HepG2 (cell line): ENCODE measurements around the gene WNK4. TPM values are rescaled to one million over a fixed set of nuclear protein-coding genes. Genes with fewer than 3 reads are reported as not detected.

Source experiments
- AGO1 ChIP-seq: fragments of 200-400 bp; formaldehyde crosslinking; IDR thresholded peaks from 2 replicates; pipeline ENCODE4 v1.6.1; 2017; ENCODE audit warnings: mild to moderate bottlenecking, low read depth, low read length, moderate library complexity; ENCODE audit not compliant: poor library complexity, severe bottlenecking
- AGO2 ChIP-seq: fragments of 200-400 bp; formaldehyde crosslinking; optimal IDR thresholded peaks from 2 replicates; pipeline ENCODE3; 2017; ENCODE audit warnings: mild to moderate bottlenecking, low read depth, low read length, moderate library complexity
- CREB1 ChIP-seq, 2 experiments: fragments of 450-650 bp in 1 of 2; IDR thresholded peaks; 2 replicates each; pipeline ENCODE4 v1.6.1; 2016 to 2017; ENCODE audit warnings: control low read depth in 1 of 2, mild to moderate bottlenecking in 1 of 2, missing compliant biosample characterization in 1 of 2, missing genetic modification characterization in 1 of 2
- GABPA ChIP-seq, 2 experiments: IDR thresholded peaks; 2 replicates each; pipeline ENCODE4 v1.6.1; 2011 to 2016; ENCODE audit warnings: low read depth in 2 of 2, low read length in 1 of 2, missing biosample characterization in 1 of 2, missing genetic modification characterization in 1 of 2
- KAT8 ChIP-seq: IDR thresholded peaks from 2 replicates; pipeline ENCODE4 v1.6.1; 2016; ENCODE audit warnings: missing genetic modification reagents, missing compliant biosample characterization
- MATR3 ChIP-seq: sonication (generic); formaldehyde crosslinking; IDR thresholded peaks from 2 replicates; pipeline ENCODE4 v1.4.0; 2020; ENCODE audit warnings: missing genetic modification reagents
- MTF1 ChIP-seq: sonication (generic); formaldehyde crosslinking; IDR thresholded peaks from 2 replicates; pipeline ENCODE4 v1.5.0; 2020; ENCODE audit warnings: missing genetic modification reagents
- NFAT5 ChIP-seq: sonication (generic); formaldehyde crosslinking; IDR thresholded peaks from 2 replicates; pipeline ENCODE4 v1.4.0; 2020; ENCODE audit warnings: missing genetic modification reagents
- NFIB ChIP-seq: sonication (generic); formaldehyde crosslinking; IDR thresholded peaks from 2 replicates; pipeline ENCODE4 v1.9.0; 2021; ENCODE audit warnings: missing genetic modification reagents, mild to moderate bottlenecking, borderline replicate concordance
- RFX5 ChIP-seq: IDR thresholded peaks from 2 replicates; pipeline ENCODE4 v1.6.1; 2011; ENCODE audit warnings: low read depth, low read length, improper control_type of control experiment
- RNF2 ChIP-seq: fragments of 450-650 bp; conservative IDR thresholded peaks from 2 replicates; pipeline ENCODE4 v1.6.1; 2016; ENCODE audit warnings: low read depth
- SMARCE1 ChIP-seq: fragments of 450-650 bp; IDR thresholded peaks from 2 replicates; pipeline ENCODE4 v1.6.1; 2017; ENCODE audit warnings: borderline replicate concordance
- ZBTB8A ChIP-seq: sonication (generic); formaldehyde crosslinking; IDR thresholded peaks from 2 replicates; pipeline ENCODE4 v1.4.0; 2020; ENCODE audit warnings: mild to moderate bottlenecking, low read depth, missing genetic modification reagents, borderline replicate concordance
- ZFP91 ChIP-seq: sonication (generic); formaldehyde crosslinking; IDR thresholded peaks from 2 replicates; pipeline ENCODE4 v1.9.0; 2022; ENCODE audit warnings: missing genetic modification reagents, mild to moderate bottlenecking, borderline replicate concordance
- ZNF160 ChIP-seq: sonication (generic); formaldehyde crosslinking; IDR thresholded peaks from 2 replicates; pipeline ENCODE4 v1.8.0; 2022; ENCODE audit warnings: mild to moderate bottlenecking, inconsistent platforms, missing genetic modification reagents
- ZNF570 ChIP-seq: sonication (generic); formaldehyde crosslinking; IDR thresholded peaks from 2 replicates; pipeline ENCODE4 v1.4.0; 2020; ENCODE audit warnings: mild to moderate bottlenecking, missing genetic modification reagents, borderline replicate concordance
- ZNF883 ChIP-seq: sonication (generic); formaldehyde crosslinking; IDR thresholded peaks from 2 replicates; pipeline ENCODE4 v1.5.1; 2020; ENCODE audit warnings: mild to moderate bottlenecking, missing genetic modification reagents; ENCODE audit errors: not compliant biosample characterization
- polyA plus RNA-seq, 8 experiments: library from polyadenylated mRNA; depleted of rRNA in 3 of 8; stranded (reverse) in 7 of 8; unstranded in 1 of 8; fragments of >200 nt; fragmentation: Illumina TruSeq in 4 of 8; extraction: Trizol in 4 of 8; gene quantifications; 2 replicates each; pipeline versions ENCODE4 v1.2.1 to v1.2.3, GENCODE V29; 2011 to 2016; ENCODE audit warnings: low read depth in 4 of 8, missing spikeins in 1 of 8, mixed read lengths in 1 of 8; ENCODE audit not compliant: insufficient read depth in 1 of 8
- total RNA-seq, 5 experiments: library from RNA; depleted of rRNA; stranded (reverse); fragments of >200 nt; fragmentation: Illumina TruSeq; extraction: Trizol; gene quantifications; 2 replicates each; pipeline ENCODE4 v1.2.3, GENCODE V29; 2016; ENCODE audit warnings: low read depth in 1 of 5
- TF ChIP-seq, protein P1 (sequence below): sonication (generic); formaldehyde crosslinking; IDR thresholded peaks from 2 replicates; pipeline ENCODE4 v1.8.1; 2023; ENCODE audit warnings: mild to moderate bottlenecking, missing genetic modification reagents
- TF ChIP-seq, protein P2 (sequence below): sonication (generic); formaldehyde crosslinking; IDR thresholded peaks from 2 replicates; pipeline ENCODE4 v1.5.1; 2020; ENCODE audit warnings: missing genetic modification reagents, mild to moderate bottlenecking, borderline replicate concordance

The WNK4 gene
- total and polyA plus RNA-seq, 2 of the 13 experiments (the other 11 are each of a cell fraction or from before 2014, with no cell fraction given): 2.7 to 13.7 TPM

DNA sequence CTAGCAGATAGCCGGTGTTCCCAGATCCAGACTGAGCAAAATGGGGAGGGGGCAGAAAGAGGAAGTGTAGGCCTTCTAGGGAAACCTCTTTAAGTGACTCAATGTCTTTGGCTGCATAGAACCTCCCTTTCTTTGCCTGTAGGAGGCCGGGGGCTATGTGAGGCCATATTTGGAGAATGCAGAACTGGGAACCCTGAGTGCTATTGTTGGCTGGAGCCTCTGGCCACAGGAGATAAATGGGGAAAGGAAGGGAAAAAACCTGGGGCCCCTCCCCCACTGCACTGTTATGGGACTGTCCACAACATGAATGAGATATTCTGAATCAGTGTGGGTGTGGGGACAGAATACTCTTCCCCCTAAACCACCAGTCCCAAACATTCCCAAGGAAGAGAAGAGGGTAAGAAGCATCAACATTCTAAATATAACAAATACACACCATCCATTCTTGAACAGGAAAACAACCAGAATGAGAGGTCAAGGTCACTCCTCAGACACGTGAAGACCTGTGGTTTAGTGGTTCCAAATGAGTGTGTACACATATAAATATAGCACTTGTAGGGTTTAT, 4.8 kb upstream of the WNK4 start (continued):
- TF ChIP-seq NFAT5 (no peak), ZNF883 (CRISPR knock-in tag) (no peak), CREB1 (IDR thresholded peaks at IDR 0.05) (no peak), CREB1 (CRISPR knock-in tag; IDR thresholded peaks at IDR 0.05) (no peak), SMARCE1 (no peak), KAT8 (CRISPR knock-in tag) (0 out of 2 replicates have a peak, but pooled peaks have one; percentile 19), ZNF160 (CRISPR knock-in tag) (no peak), RNF2 (no peak), ZNF570 (no peak), AGO1 (no peak), AGO2 (no peak), ZBTB8A (CRISPR knock-in tag) (no peak), GABPA (IDR thresholded peaks at IDR 0.05; ENCODE audit: low read depth, low read length) (no peak), GABPA (CRISPR knock-in tag; IDR thresholded peaks at IDR 0.05; ENCODE audit: low read depth) (peak; percentile 61), RFX5 (no peak), MTF1 (CRISPR knock-in tag) (no peak), MATR3 (CRISPR knock-in tag) (no peak), NFIB (CRISPR knock-in tag) (no peak), ZFP91 (CRISPR knock-in tag) (no peak)
- TF ChIP-seq, protein P1, sequence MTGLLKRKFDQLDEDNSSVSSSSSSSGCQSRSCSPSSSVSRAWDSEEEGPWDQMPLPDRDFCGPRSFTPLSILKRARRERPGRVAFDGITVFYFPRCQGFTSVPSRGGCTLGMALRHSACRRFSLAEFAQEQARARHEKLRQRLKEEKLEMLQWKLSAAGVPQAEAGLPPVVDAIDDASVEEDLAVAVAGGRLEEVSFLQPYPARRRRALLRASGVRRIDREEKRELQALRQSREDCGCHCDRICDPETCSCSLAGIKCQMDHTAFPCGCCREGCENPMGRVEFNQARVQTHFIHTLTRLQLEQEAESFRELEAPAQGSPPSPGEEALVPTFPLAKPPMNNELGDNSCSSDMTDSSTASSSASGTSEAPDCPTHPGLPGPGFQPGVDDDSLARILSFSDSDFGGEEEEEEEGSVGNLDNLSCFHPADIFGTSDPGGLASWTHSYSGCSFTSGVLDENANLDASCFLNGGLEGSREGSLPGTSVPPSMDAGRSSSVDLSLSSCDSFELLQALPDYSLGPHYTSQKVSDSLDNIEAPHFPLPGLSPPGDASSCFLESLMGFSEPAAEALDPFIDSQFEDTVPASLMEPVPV (CRISPR knock-in tag): no peak
- TF ChIP-seq, protein P2, sequence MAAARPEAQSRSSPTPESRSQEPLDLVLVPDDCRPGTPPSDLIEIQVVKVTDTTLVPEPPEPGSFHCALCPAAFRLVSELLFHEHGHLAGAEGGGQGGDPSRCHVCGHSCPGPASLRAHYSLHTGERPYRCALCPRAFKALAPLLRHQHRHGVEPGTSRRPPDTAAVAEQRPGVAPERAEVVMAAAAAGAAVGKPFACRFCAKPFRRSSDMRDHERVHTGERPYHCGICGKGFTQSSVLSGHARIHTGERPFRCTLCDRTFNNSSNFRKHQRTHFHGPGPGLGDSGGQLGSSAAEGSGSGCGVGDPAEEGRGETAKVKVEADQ (CRISPR knock-in tag): no peak
